DOHH2 (cell line): ENCODE measurements around the gene FAM200A.
A peak's percentile ranks its signal among the peaks of the same experiment; 100 is the strongest.

ENCODE experiments used
- H3F3A ChIP-seq: fragments of 200-600 bp; sonication (generic), shearing (Covaris generic); 2 replicates; pipeline ENCODE4 v1.6.0; 2016; ENCODE audit warnings: antibody characterized with exemption, mild to moderate bottlenecking; ENCODE audit not compliant: control insufficient read depth, insufficient read depth
- H3K27ac ChIP-seq: fragments of 200-600 bp; sonication (generic); 2 replicates; pipeline ENCODE4 v1.5.1; 2014; ENCODE audit warnings: low read depth, mild to moderate bottlenecking, low read length, moderate library complexity
- H3K27me3 ChIP-seq: fragments of 200-600 bp; sonication (generic); 2 replicates; pipeline ENCODE4 v1.6.1; 2014; ENCODE audit warnings: mild to moderate bottlenecking, low read length, mixed read lengths; ENCODE audit not compliant: control insufficient read depth
- H3K36me3 ChIP-seq: fragments of 200-600 bp; sonication (generic); 2 replicates; pipeline ENCODE4 v1.6.1; 2014; ENCODE audit warnings: mild to moderate bottlenecking, low read length, moderate library complexity, mixed read lengths; ENCODE audit not compliant: control insufficient read depth
- H3K4me1 ChIP-seq: fragments of 200-600 bp; sonication (generic); 2 replicates; pipeline ENCODE4 v1.6.1; 2014; ENCODE audit warnings: mild to moderate bottlenecking, low read length, mixed read lengths; ENCODE audit not compliant: control insufficient read depth
- H3K4me2 ChIP-seq: fragments of 200-600 bp; sonication (generic); 2 replicates; pipeline ENCODE4 v1.6.0; 2014; ENCODE audit warnings: mild to moderate bottlenecking, low read length, moderate library complexity
- H3K4me3 ChIP-seq: fragments of 200-600 bp; sonication (generic); 2 replicates; pipeline ENCODE4 v1.5.1; 2014; ENCODE audit warnings: mild to moderate bottlenecking, low read length, mixed read lengths
- H3K79me2 ChIP-seq: fragments of 200-600 bp; sonication (generic); 2 replicates; pipeline ENCODE4 v1.6.1; 2014; ENCODE audit warnings: mild to moderate bottlenecking, low read length, mixed read lengths; ENCODE audit not compliant: control insufficient read depth
- H3K9me2 ChIP-seq: fragments of 200-600 bp; sonication (generic); replicated peaks from 2 replicates; pipeline ENCODE4 v1.6.1; 2014; ENCODE audit warnings: mild to moderate bottlenecking, low read length, mixed read lengths; ENCODE audit not compliant: control insufficient read depth
- H3K9me3 ChIP-seq: fragments of 200-600 bp; sonication (generic); 2 replicates; pipeline ENCODE4 v1.6.1; 2014; ENCODE audit warnings: antibody characterized with exemption, low read length, mixed read lengths; ENCODE audit not compliant: control insufficient read depth, insufficient read depth
- H4K20me1 ChIP-seq: fragments of 200-600 bp; sonication (generic); 2 replicates; pipeline ENCODE4 v1.6.0; 2014; ENCODE audit warnings: low read depth, mild to moderate bottlenecking, antibody characterized with exemption, low read length, moderate library complexity; ENCODE audit not compliant: control insufficient read depth, insufficient read depth
- EZH2phosphoT487 ChIP-seq: fragments of 200-600 bp; sonication (generic); IDR thresholded peaks from 2 replicates; pipeline ENCODE4 v1.6.1; 2017; ENCODE audit warnings: borderline replicate concordance, mild to moderate bottlenecking, antibody characterized with exemption, low read length, moderate library complexity, mixed read lengths
- TF ChIP-seq, protein P1 (sequence below): fragments of 200-600 bp; sonication (generic); IDR thresholded peaks from one replicate; pipeline ENCODE4 v1.5.1; 2014; ENCODE audit warnings: antibody characterized with exemption, mild to moderate bottlenecking, low read depth, low read length; ENCODE audit not compliant: poor library complexity, severe bottlenecking

Gene FAM200A

GRCh38 chr7:99498546-99498944, 53.4 kb downstream of the FAM200A start:
- Histone ChIP-seq H4K20me1 (peaks cover 17% of the 10 kb centered on the region), H3K4me2 (peak overlapping the region; percentile 88), H3K9me2 (no peaks in the 10 kb centered on the region), H3K27me3 (no peaks in the 10 kb centered on the region), H3K27ac (no peak overlapping the region), H3K79me2 (peaks cover 81% of the 10 kb centered on the region), H3K4me1 (peaks cover 23% of the 10 kb centered on the region), H3F3A (peaks cover 9% of the 10 kb centered on the region), H3K9me3 (peaks cover 19% of the 10 kb centered on the region), H3K36me3 (peaks cover 67% of the 10 kb centered on the region), H3K4me3 (peak overlapping the region; percentile 96)
- no peak for TF ChIP-seq EZH2phosphoT487
- TF ChIP-seq, protein P1, sequence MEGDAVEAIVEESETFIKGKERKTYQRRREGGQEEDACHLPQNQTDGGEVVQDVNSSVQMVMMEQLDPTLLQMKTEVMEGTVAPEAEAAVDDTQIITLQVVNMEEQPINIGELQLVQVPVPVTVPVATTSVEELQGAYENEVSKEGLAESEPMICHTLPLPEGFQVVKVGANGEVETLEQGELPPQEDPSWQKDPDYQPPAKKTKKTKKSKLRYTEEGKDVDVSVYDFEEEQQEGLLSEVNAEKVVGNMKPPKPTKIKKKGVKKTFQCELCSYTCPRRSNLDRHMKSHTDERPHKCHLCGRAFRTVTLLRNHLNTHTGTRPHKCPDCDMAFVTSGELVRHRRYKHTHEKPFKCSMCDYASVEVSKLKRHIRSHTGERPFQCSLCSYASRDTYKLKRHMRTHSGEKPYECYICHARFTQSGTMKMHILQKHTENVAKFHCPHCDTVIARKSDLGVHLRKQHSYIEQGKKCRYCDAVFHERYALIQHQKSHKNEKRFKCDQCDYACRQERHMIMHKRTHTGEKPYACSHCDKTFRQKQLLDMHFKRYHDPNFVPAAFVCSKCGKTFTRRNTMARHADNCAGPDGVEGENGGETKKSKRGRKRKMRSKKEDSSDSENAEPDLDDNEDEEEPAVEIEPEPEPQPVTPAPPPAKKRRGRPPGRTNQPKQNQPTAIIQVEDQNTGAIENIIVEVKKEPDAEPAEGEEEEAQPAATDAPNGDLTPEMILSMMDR, result no peak

DNA sequence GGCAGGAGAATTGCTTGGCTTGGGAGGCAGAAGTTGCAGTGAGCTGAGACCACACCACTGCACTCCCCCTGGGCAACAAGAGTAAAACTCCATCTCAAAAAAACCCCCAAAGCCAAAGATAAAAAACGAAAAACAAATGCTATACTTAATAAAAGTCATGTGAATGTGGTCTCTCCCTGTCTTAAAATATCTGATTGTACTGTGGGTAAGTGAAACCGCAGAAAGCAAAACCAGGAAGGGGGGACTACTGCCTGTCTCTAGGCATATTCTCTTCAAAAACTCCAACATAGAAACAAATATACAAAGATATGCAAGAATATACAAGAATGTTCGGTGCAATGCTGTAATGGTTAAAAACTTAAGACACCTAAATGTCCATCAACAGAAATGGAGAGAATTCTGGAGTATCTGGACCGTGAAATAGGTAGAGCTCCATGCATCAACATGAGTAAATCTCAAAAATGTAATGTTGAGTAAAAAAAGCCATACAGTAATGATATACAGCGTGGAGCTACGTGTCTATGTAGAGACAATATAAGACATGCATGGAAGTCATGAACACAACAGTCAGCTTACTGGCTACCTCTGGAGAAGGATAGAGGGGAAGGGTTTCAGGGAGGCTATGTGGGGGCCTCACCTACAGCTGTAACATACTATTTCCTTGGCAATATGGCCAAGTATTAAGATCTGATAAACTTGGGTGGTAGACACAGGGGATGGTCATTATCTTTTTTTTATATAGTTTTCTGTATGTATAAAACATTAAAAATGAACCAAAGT, 54.0 kb downstream of the FAM200A start:
- no peak overlapping the region for H3K27ac ChIP-seq

More for the DNA sequence above, 54.0 kb downstream of the FAM200A start:
- Histone ChIP-seq H3K27me3 (no peaks in the 10 kb centered on the region), H3K4me2 (peak overlapping the region; percentile 88), H3K79me2 (peaks cover 86% of the 10 kb centered on the region), H3K4me3 (peak overlapping the region; percentile 96), H3K9me2 (no peaks in the 10 kb centered on the region), H3K9me3 (peaks cover 20% of the 10 kb centered on the region), H3K36me3 (peaks cover 73% of the 10 kb centered on the region), H3F3A (peaks cover 5% of the 10 kb centered on the region), H4K20me1 (peaks cover 17% of the 10 kb centered on the region), H3K4me1 (peaks cover 23% of the 10 kb centered on the region)
- TF ChIP-seq, protein P1, result no peak
- TF ChIP-seq EZH2phosphoT487, result no peak
